ENCODE results near the gene SLC16A10. TPM values are rescaled to one million over a fixed set of nuclear protein-coding genes. Genes with fewer than 3 reads are reported as not detected.

SLC16A10 gene
- total and polyA plus RNA-seq, 2 of the 8 experiments (the other 6 are each of a cell fraction or from before 2014, with no cell fraction given) = 18.6 to 23.2 TPM

DNA sequence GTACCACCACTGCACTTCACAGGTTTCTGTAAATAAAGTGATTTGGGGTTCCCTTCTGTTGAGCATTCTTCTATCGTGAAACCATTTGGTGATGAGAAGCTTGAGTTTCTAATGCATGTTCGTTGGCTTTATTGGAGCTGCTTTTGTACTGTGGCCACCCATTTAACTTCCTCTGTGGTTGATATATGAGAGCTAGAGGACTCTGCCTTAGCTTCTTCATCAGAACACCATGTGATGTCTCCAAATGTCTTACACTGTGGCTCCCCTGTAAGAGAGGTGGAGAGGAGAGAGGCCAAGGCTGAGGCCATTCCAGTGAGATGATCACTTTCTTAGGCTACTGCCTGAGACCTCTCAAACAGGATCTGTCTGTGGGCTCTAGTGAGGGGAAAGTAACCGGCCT is 114.5 kb downstream of the SLC16A10 start:
- Histone ChIP-seq H3K9me3 (ENCODE audit: insufficient read depth in 2 of 2, low read depth in 1 of 2, low read length in 1 of 2) (no peaks in the 10 kb centered on the region), H3K79me2 (ENCODE audit: control insufficient read depth in 1 of 2, insufficient read depth in 2 of 2, low read length in 2 of 2) (no peaks in the 10 kb centered on the region), H2BK5ac (ENCODE audit: low read depth, low read length) (no peak overlapping the region), H3K4ac (replicated peaks; ENCODE audit: insufficient read length, low read depth, low read length) (no peak overlapping the region), H2BK12ac (ENCODE audit: low read depth, low read length) (no peak overlapping the region), H4K91ac (replicated peaks; ENCODE audit: insufficient read length, low read length) (no peak overlapping the region), H2AFZ (ENCODE audit: low read length) (no peak overlapping the region), H4K20me1 (replicated peaks in 1 of 2; ENCODE audit: control insufficient read depth in 1 of 2, insufficient read depth in 2 of 2, low read length in 2 of 2) (no peaks in the 10 kb centered on the region), H3K4me3 (ENCODE audit: extremely low read depth in 1 of 4, insufficient read depth in 2 of 4, low read depth in 3 of 4, low read length in 4 of 4) (no peak overlapping the region), H3K4me1 (replicated peaks in 1 of 4; ENCODE audit: control insufficient read depth in 3 of 4, insufficient read depth in 4 of 4, low read length in 3 of 4) (no peaks in the 10 kb centered on the region), H3K4me2 (ENCODE audit: insufficient read depth in 1 of 2, low read depth in 2 of 2, low read length in 2 of 2) (no peak overlapping the region), H2BK120ac (replicated peaks; ENCODE audit: low read depth, low read length) (no peak overlapping the region), H3K27me3 (replicated peaks in 1 of 4; ENCODE audit: control insufficient read depth in 3 of 4, extremely low read depth in 1 of 4, insufficient read depth in 3 of 4, low read length in 3 of 4) (no peaks in the 10 kb centered on the region), H2BK15ac (ENCODE audit: low read length) (no peak overlapping the region), H3K56ac (replicated peaks; ENCODE audit: insufficient read length, low read depth, low read length) (no peak overlapping the region), H3K36me3 (ENCODE audit: control insufficient read depth in 2 of 4, insufficient read depth in 4 of 4, low read length in 3 of 4) (no peaks in the 10 kb centered on the region), H4K5ac (ENCODE audit: insufficient read length, low read depth, low read length) (no peak overlapping the region), H2AK5ac (ENCODE audit: low read depth, low read length) (no peak overlapping the region), H3K23ac (ENCODE audit: insufficient read length) (no peak overlapping the region), H3K18ac (ENCODE audit: extremely low read depth, low read length) (no peak overlapping the region), H2BK20ac (ENCODE audit: low read length) (no peak overlapping the region), H4K8ac (ENCODE audit: extremely low read depth, insufficient read depth, low read length) (no peak overlapping the region), H3K79me1 (ENCODE audit: low read depth, low read length) (no peaks in the 10 kb centered on the region), H3K23me2 (ENCODE audit: low read depth, low read length) (no peaks in the 10 kb centered on the region), H3K14ac (ENCODE audit: insufficient read length) (no peak overlapping the region), H3K9ac (replicated peaks in 1 of 4; ENCODE audit: extremely low read depth in 1 of 4, low read depth in 3 of 4, low read length in 3 of 4) (no peak overlapping the region), H3K27ac (ENCODE audit: low read depth, low read length) (no peak overlapping the region)
- TF ChIP-seq EZH2 (IDR thresholded peaks at IDR 0.05; ENCODE audit: low read depth, low read length, severe bottlenecking) (no peak), NANOG (IDR thresholded peaks at IDR 0.05; ENCODE audit: insufficient read depth, low read depth, low read length, poor library complexity, severe bottlenecking) (no peak), RBBP5 (IDR thresholded peaks at IDR 0.05; ENCODE audit: borderline replicate concordance, low read depth, low read length) (no peak), POU5F1 (IDR thresholded peaks at IDR 0.05; ENCODE audit: low read depth, low read length) (no peak)
- DNase-seq (ENCODE audit: low read depth in 1 of 2, low spot score in 2 of 2) (no peak), FAIRE-seq (no peak)
- ChIA-PET CTCF (ENCODE audit: partially characterized antibody) (interaction anchor here (1.4 to 1.9 kb wide), 3 partner anchors 9 to 17 kb away, joined by 6 to 10 read pairs (median 6); no protein-coding TSS in a partner anchor), POLR2A (ENCODE audit: partially characterized antibody) (interaction anchor here (0.6 to 1.3 kb wide), 2 partner anchors 8 to 86 kb away, joined by 3 read pairs; no protein-coding TSS in a partner anchor)
- 89% methylated on average over 3 of the region's 3 CpGs; no CpG with 5 or more reads in 1 of the 2 experiments for WGBS, 2 experiments (ENCODE audit: extremely low coverage in 1 of 2, insufficient coverage in 1 of 2, insufficient read length in 1 of 2, insufficient replicate concordance in 2 of 2, low coverage in 1 of 2, low lambda C conversion rate in 2 of 2, missing lambda C conversion rate in 1 of 2)
